SK-N-SH (cell line): ENCODE data around the gene GPR107. TPM values are rescaled to one million over a fixed set of nuclear protein-coding genes. Genes with fewer than 3 reads are reported as not detected.

Experiments
- CTCF ChIA-PET: fragments of 300-600, 350-600 bp; formaldehyde crosslinking; extraction: SDS; loops from one replicate; lab custom pipeline; 2021; lab: Yijun Ruan, JAX
- POLR2A ChIA-PET: fragments of 350-600 bp; sonication (Branson Sonifier 250); formaldehyde crosslinking; extraction: SDS; loops from one replicate; lab custom pipeline; 2020; ENCODE audit warnings: antibody characterized with exemption, inconsistent platforms; lab: Yijun Ruan, JAX
- DNase-seq: peaks from one replicate; pipeline ENCODE4 v3.0.0; 2012
- H2AFZ ChIP-seq: fragments of 200-600 bp; sonication (generic); 2 replicates; pipeline ENCODE4 v1.8.1; 2016; ENCODE audit warnings: antibody characterized with exemption, mild to moderate bottlenecking, low read depth
- H3F3A ChIP-seq: fragments of 200-600 bp; sonication (generic); replicated peaks from 2 replicates; pipeline ENCODE3; 2016; ENCODE audit warnings: antibody characterized with exemption, mild to moderate bottlenecking; ENCODE audit not compliant: insufficient read depth
- H3K27ac ChIP-seq, 2 experiments: fragments of 200-500 bp in 1 of 2; fragments of 200-600 bp in 1 of 2; sonication (Bioruptor generic) in 1 of 2; sonication (generic), shearing (Covaris generic) in 1 of 2; 2 replicates each; pipeline versions ENCODE4 v1.5.1 to v1.6.1; 2014 to 2016; ENCODE audit warnings: low read depth in 2 of 2, inconsistent platforms in 1 of 2, low read length in 1 of 2, mild to moderate bottlenecking in 1 of 2, mixed read lengths in 1 of 2
- H3K27me3 ChIP-seq: fragments of 200-600 bp; sonication (generic), shearing (Covaris generic); 2 replicates; pipeline ENCODE4 v1.6.1; 2016; ENCODE audit warnings: mixed run types; ENCODE audit not compliant: insufficient read depth
- H3K36me3 ChIP-seq, 2 experiments: fragments of 200-500 bp in 1 of 2; fragments of 200-600 bp in 1 of 2; sonication (Bioruptor generic) in 1 of 2; sonication (generic) in 1 of 2; replicated peaks in 1 of 2; 2 replicates each; pipeline versions ENCODE3 to v1.5.1; 2014 to 2016; ENCODE audit warnings: low read length in 1 of 2, mild to moderate bottlenecking in 1 of 2; ENCODE audit not compliant: insufficient read depth in 2 of 2, control insufficient read depth in 1 of 2
- H3K4me1 ChIP-seq, 2 experiments: fragments of 200-500 bp in 1 of 2; fragments of 200-600 bp in 1 of 2; sonication (Bioruptor generic) in 1 of 2; sonication (generic), shearing (Covaris generic) in 1 of 2; 2 replicates each; pipeline versions ENCODE4 v1.5.1 to v1.6.1; 2014 to 2016; ENCODE audit warnings: low read depth in 1 of 2, low read length in 1 of 2, mixed run types in 1 of 2; ENCODE audit not compliant: insufficient read depth in 2 of 2, control insufficient read depth in 1 of 2
- H3K4me2 ChIP-seq: fragments of 200-600 bp; sonication (generic), shearing (Covaris generic); 2 replicates; pipeline ENCODE4 v1.6.1; 2017; ENCODE audit warnings: mixed run types
- H3K4me3 ChIP-seq, 2 experiments: fragments of 200-500 bp in 1 of 2; fragments of 200-600 bp in 1 of 2; sonication (Bioruptor generic) in 1 of 2; sonication (generic), shearing (Covaris generic) in 1 of 2; 2 replicates each; pipeline versions ENCODE4 v1.5.1 to v1.8.1; 2014 to 2016; ENCODE audit warnings: low read depth in 2 of 2, inconsistent platforms in 1 of 2, low read length in 1 of 2, mild to moderate bottlenecking in 1 of 2, mixed read lengths in 1 of 2, moderate library complexity in 1 of 2
- H3K79me2 ChIP-seq: fragments of 200-600 bp; sonication (generic); 2 replicates; pipeline ENCODE4 v1.8.1; 2017; ENCODE audit warnings: mild to moderate bottlenecking; ENCODE audit not compliant: insufficient read depth
- H3K9ac ChIP-seq: fragments of 200-600 bp; sonication (generic); 2 replicates; pipeline ENCODE4 v1.6.1; 2017; ENCODE audit warnings: mixed run types
- H3K9me2 ChIP-seq: fragments of 200-600 bp; sonication (generic); 2 replicates; pipeline ENCODE4 v1.6.1; 2017; ENCODE audit warnings: mixed run types
- H3K9me3 ChIP-seq: fragments of 200-600 bp; sonication (generic); 2 replicates; pipeline ENCODE4 v1.6.1; 2017; ENCODE audit warnings: mixed run types, mild to moderate bottlenecking, moderate library complexity
- H4K20me1 ChIP-seq: fragments of 200-600 bp; sonication (generic); 2 replicates; pipeline ENCODE4 v1.6.1; 2017; ENCODE audit warnings: mild to moderate bottlenecking, mixed run types; ENCODE audit not compliant: insufficient read depth
- ELF1 ChIP-seq: IDR thresholded peaks from 2 replicates; pipeline ENCODE4 v1.4.0; 2012
- EP300 ChIP-seq, 2 experiments: IDR thresholded peaks; 2 replicates each; pipeline versions ENCODE4 v1.4.0 to v1.6.1; 2012; ENCODE audit warnings: borderline replicate concordance in 1 of 2, low read depth in 1 of 2, low read length in 1 of 2
- EZH2phosphoT487 ChIP-seq: fragments of 200-600 bp; sonication (generic); IDR thresholded peaks from 2 replicates; pipeline ENCODE4 v1.6.1; 2017; ENCODE audit warnings: low read depth, mixed run types, mild to moderate bottlenecking, antibody characterized with exemption, moderate library complexity, borderline replicate concordance
- FOXM1 ChIP-seq: IDR thresholded peaks from 2 replicates; pipeline ENCODE4 v1.4.0; 2012; ENCODE audit warnings: low read depth, mild to moderate bottlenecking
- JUND ChIP-seq: IDR thresholded peaks from 2 replicates; pipeline ENCODE4 v1.4.0; 2012
- MEF2A ChIP-seq: IDR thresholded peaks from 2 replicates; pipeline ENCODE4 v1.4.0; 2012; ENCODE audit warnings: low read depth, borderline replicate concordance
- NRF1 ChIP-seq: IDR thresholded peaks from 2 replicates; pipeline ENCODE4 v1.6.1; 2012; ENCODE audit warnings: low read depth, mild to moderate bottlenecking, low read length
- POLR2AphosphoS5 ChIP-seq: IDR thresholded peaks from 2 replicates; pipeline ENCODE4 v1.6.1; 2012; ENCODE audit warnings: low read depth, low read length
- RAD21 ChIP-seq: IDR thresholded peaks from 2 replicates; pipeline ENCODE4 v1.6.1; 2012; ENCODE audit warnings: mild to moderate bottlenecking, low read length
- RCOR1 ChIP-seq: fragments of 150-350 bp; IDR thresholded peaks from 2 replicates; pipeline ENCODE4 v1.6.1; 2017; ENCODE audit warnings: antibody characterized with exemption, low read length
- RXRA ChIP-seq: IDR thresholded peaks from 2 replicates; pipeline ENCODE4 v1.4.0; 2012; ENCODE audit warnings: low read depth, mild to moderate bottlenecking, borderline replicate concordance
- TAF1 ChIP-seq: IDR thresholded peaks from 2 replicates; pipeline ENCODE4 v1.6.1; 2012; ENCODE audit warnings: low read depth, mild to moderate bottlenecking, low read length, moderate library complexity, borderline replicate concordance
- TCF12 ChIP-seq: IDR thresholded peaks from 2 replicates; pipeline ENCODE4 v1.4.0; 2012
- TEAD4 ChIP-seq: IDR thresholded peaks from 2 replicates; pipeline ENCODE4 v1.4.0; 2012; ENCODE audit warnings: mild to moderate bottlenecking, borderline replicate concordance; ENCODE audit not compliant: insufficient read depth
- YY1 ChIP-seq: IDR thresholded peaks from 2 replicates; pipeline ENCODE4 v1.4.0; 2012; ENCODE audit warnings: low read depth, mild to moderate bottlenecking
- WGBS: methylation state at CpG from one replicate; pipeline ENCODE4 v1.1.6; 2017; ENCODE audit warnings: low lambda C conversion rate; 5-methylcytosine and 5-hydroxymethylcytosine counted together
- polyA plus RNA-seq, 3 experiments: library from polyadenylated mRNA; depleted of rRNA; stranded (reverse); fragments of >200 nt; gene quantifications; 2 replicates each; pipeline ENCODE4 v1.2.3, GENCODE V29; 2012
- TF ChIP-seq, protein P1 (sequence below): fragments of 200-600 bp; sonication (generic); IDR thresholded peaks from 2 replicates; pipeline ENCODE4 v1.6.1; 2017; ENCODE audit warnings: antibody characterized with exemption, mild to moderate bottlenecking, moderate library complexity
- TF ChIP-seq, protein P2 (sequence below): IDR thresholded peaks from 2 replicates; pipeline ENCODE4 v1.4.0; 2012; ENCODE audit warnings: low read depth, borderline replicate concordance
- TF ChIP-seq, protein P3 (sequence below): fragments of 150-350 bp; IDR thresholded peaks from 2 replicates; pipeline ENCODE4 v1.6.1; 2016; ENCODE audit warnings: mild to moderate bottlenecking, low read depth, low read length
- TF ChIP-seq, protein P4 (sequence below): IDR thresholded peaks from 2 replicates; pipeline ENCODE4 v1.4.0; 2012; ENCODE audit warnings: low read depth

The GPR107 gene
- polyA plus RNA-seq, 1 of the 3 experiments (the other 2 are of a cell fraction), result 23.0 TPM

DNA sequence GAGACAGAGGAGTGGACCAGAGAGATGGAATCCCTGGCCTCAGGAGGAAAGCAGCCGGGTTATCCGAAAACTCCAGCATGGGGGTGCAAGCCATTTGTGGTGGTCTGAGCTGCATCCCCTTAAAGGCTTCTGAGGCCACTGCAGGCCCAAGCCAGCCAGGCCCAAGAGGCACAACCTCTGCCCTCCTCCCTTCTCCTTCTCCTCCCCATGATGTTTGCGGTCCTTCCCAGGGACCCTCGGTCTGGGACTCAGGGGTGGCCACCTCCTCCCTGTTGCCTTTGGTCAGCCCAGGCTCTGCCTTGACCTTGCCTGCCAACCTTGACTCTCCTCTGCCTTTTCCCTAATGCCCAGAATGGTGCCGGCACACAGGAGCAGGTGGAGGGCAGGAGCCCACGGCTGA is 123.1 kb downstream of the GPR107 start (continued):
- TF ChIP-seq, protein P1, sequence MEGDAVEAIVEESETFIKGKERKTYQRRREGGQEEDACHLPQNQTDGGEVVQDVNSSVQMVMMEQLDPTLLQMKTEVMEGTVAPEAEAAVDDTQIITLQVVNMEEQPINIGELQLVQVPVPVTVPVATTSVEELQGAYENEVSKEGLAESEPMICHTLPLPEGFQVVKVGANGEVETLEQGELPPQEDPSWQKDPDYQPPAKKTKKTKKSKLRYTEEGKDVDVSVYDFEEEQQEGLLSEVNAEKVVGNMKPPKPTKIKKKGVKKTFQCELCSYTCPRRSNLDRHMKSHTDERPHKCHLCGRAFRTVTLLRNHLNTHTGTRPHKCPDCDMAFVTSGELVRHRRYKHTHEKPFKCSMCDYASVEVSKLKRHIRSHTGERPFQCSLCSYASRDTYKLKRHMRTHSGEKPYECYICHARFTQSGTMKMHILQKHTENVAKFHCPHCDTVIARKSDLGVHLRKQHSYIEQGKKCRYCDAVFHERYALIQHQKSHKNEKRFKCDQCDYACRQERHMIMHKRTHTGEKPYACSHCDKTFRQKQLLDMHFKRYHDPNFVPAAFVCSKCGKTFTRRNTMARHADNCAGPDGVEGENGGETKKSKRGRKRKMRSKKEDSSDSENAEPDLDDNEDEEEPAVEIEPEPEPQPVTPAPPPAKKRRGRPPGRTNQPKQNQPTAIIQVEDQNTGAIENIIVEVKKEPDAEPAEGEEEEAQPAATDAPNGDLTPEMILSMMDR, result no peak
- TF ChIP-seq RAD21 (no peak), EZH2phosphoT487 (no peak), ELF1 (no peak), EP300 (IDR thresholded peaks at IDR 0.05; ENCODE audit: borderline replicate concordance in 1 of 2, low read depth in 1 of 2, low read length in 1 of 2) (no peak)
- TF ChIP-seq, protein P2, sequence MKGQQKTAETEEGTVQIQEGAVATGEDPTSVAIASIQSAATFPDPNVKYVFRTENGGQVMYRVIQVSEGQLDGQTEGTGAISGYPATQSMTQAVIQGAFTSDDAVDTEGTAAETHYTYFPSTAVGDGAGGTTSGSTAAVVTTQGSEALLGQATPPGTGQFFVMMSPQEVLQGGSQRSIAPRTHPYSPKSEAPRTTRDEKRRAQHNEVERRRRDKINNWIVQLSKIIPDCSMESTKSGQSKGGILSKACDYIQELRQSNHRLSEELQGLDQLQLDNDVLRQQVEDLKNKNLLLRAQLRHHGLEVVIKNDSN, result no peak

DNA sequence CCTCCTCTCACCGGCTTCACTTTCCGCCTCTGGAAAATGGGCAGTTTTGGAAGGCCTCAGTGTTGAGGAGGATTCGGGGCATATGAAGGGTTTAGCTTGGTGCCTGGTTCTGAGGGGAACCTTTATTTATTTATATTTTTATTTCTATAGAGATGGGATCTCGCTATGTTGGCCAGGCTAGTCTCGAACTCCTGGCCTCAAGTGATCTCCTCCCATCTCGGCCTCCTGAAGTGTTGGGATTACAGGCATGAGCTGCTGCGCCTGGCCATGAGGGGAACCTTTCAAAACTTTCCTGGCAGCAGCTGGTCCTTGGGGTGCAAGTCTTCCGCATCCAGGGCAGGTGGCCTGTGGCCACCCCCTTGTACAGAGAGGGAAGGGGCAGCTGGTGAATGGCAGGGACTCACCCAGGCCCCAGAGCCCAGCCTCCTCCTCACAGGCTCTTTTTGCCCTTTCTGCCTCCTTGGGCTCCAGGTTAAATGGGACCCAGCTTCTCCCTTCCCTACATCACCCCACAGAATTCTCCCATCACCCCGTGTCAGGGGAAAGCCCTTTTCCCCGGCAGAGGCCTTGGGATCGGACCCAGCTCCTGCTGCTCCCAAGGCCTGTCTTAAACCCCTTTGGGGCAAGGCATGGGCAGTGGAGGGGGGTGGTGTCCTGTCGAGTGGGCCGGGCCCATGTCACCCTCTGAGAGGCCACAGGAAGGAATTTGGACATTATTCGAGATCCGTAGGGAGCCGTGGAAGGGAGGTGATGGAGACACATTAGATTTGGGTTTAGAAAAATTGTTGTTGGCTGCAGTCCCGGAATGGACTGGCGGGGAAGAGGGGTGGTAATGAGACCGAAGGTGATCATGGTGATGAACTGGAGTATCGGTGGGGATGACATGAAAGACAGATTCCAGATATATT is 124.4 kb downstream of the GPR107 start:
- no peaks in the 10 kb centered on the region for H3K9me2 ChIP-seq
- no peak for DNase-seq
- no peak overlapping the region for H2AFZ ChIP-seq
- TF ChIP-seq EZH2phosphoT487, result no peak
- TF ChIP-seq JUND, result no peak
- TF ChIP-seq ELF1, result no peak
- TF ChIP-seq, protein P3, sequence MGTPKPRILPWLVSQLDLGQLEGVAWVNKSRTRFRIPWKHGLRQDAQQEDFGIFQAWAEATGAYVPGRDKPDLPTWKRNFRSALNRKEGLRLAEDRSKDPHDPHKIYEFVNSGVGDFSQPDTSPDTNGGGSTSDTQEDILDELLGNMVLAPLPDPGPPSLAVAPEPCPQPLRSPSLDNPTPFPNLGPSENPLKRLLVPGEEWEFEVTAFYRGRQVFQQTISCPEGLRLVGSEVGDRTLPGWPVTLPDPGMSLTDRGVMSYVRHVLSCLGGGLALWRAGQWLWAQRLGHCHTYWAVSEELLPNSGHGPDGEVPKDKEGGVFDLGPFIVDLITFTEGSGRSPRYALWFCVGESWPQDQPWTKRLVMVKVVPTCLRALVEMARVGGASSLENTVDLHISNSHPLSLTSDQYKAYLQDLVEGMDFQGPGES, result no peak
- TF ChIP-seq TEAD4, result no peak
- TF ChIP-seq, protein P2, result no peak
- TF ChIP-seq EP300 (IDR thresholded peaks at IDR 0.05; ENCODE audit: borderline replicate concordance in 1 of 2, low read depth in 1 of 2, low read length in 1 of 2), result no peak
- no peak for TF ChIP-seq RCOR1
- no peak for TF ChIP-seq YY1
- no peak for TF ChIP-seq POLR2AphosphoS5
- TF ChIP-seq NRF1, result no peak
- TF ChIP-seq, protein P1, result no peak
- TF ChIP-seq RAD21, result no peak
- TF ChIP-seq FOXM1, result no peak
- TF ChIP-seq TCF12, result no peak
- no peak for TF ChIP-seq MEF2A
- no peak for TF ChIP-seq RXRA
- no peak for TF ChIP-seq TAF1
- TF ChIP-seq, protein P4, sequence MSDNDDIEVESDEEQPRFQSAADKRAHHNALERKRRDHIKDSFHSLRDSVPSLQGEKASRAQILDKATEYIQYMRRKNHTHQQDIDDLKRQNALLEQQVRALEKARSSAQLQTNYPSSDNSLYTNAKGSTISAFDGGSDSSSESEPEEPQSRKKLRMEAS, result no peak
- peaks cover 0 to 5% of the 10 kb centered on the region in 2 experiments for H3K36me3 ChIP-seq
- peaks cover 97% of the 10 kb centered on the region for H3K79me2 ChIP-seq
- no peaks in the 10 kb centered on the region for H3K27me3 ChIP-seq
- no peak overlapping the region for H3K9ac ChIP-seq
- ChIA-PET CTCF (interaction anchor here (1.9 kb wide), 1 partner anchor 42 kb away, joined by 4 read pairs; no protein-coding TSS in a partner anchor), POLR2A (no interaction called here)
- H3K9me3 ChIP-seq, result no peaks in the 10 kb centered on the region
- H3F3A ChIP-seq, result peaks cover 21% of the 10 kb centered on the region
- H3K27ac ChIP-seq, result no peak overlapping the region
- H3K4me2 ChIP-seq, result no peak overlapping the region
- H3K4me1 ChIP-seq, result peaks cover 6 to 26% of the 10 kb centered on the region in 2 experiments; a peak in 3 of 4 replicates
- WGBS, result 79% methylated on average over 19 of the region's 20 CpGs
- no peak overlapping the region for H3K4me3 ChIP-seq
- H4K20me1 ChIP-seq, result peaks cover 90% of the 10 kb centered on the region
